ENCODE measurements around the gene PLEKHN1. TPM values are rescaled to one million over a fixed set of nuclear protein-coding genes. Genes with fewer than 3 reads are reported as not detected.

The PLEKHN1 gene
- total and polyA plus RNA-seq, 2 experiments from 2014 or later: 1.7 to 2.1 TPM

- no peaks in the 10 kb centered on the region for H4K20me1 ChIP-seq (ENCODE audit: insufficient read depth)
- H2AFZ ChIP-seq: peak overlapping the region; percentile 60; the same call in 1 of the 2 replicates
- WGBS, 2 experiments (ENCODE audit: low coverage in 1 of 2, low lambda C conversion rate in 2 of 2, missing lambda C conversion rate in 2 of 2): 5 to 8% methylated on average over 18 to 58 of the region's 58 CpGs
- H3K4me3 ChIP-seq: peak overlapping the region; percentile 71
- in situ Hi-C loops (cut with MboI): no loop called here
- H3K9me2 ChIP-seq (ENCODE audit: insufficient read depth): no peaks in the 10 kb centered on the region
- H3K36me3 ChIP-seq (ENCODE audit: low read depth): no peaks in the 10 kb centered on the region
- peak overlapping the region; percentile 53 for H3K4me2 ChIP-seq (ENCODE audit: unreplicated experiment)
- H3K27me3 ChIP-seq (replicated peaks; ENCODE audit: insufficient read depth): peaks cover 2% of the 10 kb centered on the region; the same call in 1 of the 2 replicates
- peak overlapping the region; percentile 92 for H3K9ac ChIP-seq
- no peaks in the 10 kb centered on the region for H3F3A ChIP-seq (ENCODE audit: insufficient read depth)
- H3K4me1 ChIP-seq (ENCODE audit: insufficient read depth): no peaks in the 10 kb centered on the region; the same call in 1 of the 2 replicates
- H3K27ac ChIP-seq: peak overlapping the region; percentile 56
- no peak for TF ChIP-seq EZH2phosphoT487 (IDR thresholded peaks at IDR 0.05; ENCODE audit: insufficient read depth, low read depth)
- TF ChIP-seq EZH2 (IDR thresholded peaks at IDR 0.05; ENCODE audit: insufficient read depth, poor library complexity, severe bottlenecking): no peak
- no peak for DNase-seq
- H3K79me2 ChIP-seq (ENCODE audit: insufficient read depth): no peaks in the 10 kb centered on the region
- H3K9me3 ChIP-seq (ENCODE audit: low read depth): no peaks in the 10 kb centered on the region
Measured at GRCh38 chr1:1001057-1001783, 34.9 kb downstream of the PLEKHN1 start.

DNA sequence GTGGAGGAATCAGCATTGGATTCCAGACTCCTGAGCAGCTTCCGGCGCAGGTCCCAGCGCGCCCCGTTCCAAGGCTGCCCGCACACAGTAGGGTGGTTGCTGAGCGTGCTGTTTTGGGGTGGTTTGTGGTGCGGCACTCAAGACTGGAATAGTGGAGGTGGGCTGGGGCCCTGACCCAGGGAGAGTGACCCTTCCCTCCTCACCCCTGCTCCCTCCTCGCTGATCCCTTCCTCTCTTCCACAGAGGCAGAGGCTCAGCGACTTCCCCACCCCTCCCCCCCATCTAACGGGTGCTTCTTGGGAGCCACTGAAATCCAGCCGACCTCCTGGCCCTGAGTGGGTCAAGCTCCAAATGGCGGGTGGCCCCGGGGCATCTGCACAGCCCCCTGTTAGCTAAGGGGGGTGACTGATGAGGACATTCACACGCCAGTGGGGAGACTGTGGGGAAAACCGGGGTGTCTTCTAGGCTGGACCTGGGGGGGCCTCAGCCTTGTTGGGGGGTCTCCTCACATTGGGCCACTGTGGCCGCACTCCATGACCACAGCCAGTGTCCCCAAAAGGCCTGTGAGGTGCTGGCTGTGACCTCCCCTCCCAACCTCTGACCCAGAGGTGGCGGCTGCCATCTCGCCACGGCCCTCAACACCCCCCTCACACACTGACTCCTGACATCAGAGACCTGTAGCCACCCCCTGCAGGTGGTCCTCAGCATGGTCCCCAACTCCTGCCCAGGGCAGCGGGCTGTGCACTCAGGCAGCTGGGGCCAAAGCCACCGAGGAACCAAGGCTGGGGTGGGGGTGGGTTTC is 37.5 kb downstream of the PLEKHN1 start:
- no peaks in the 10 kb centered on the region for H3K36me3 ChIP-seq (ENCODE audit: low read depth)
- H3K79me2 ChIP-seq (ENCODE audit: insufficient read depth): no peaks in the 10 kb centered on the region
- H3K9me2 ChIP-seq (ENCODE audit: insufficient read depth): no peaks in the 10 kb centered on the region
- DNase-seq: no peak
- no peak for TF ChIP-seq EZH2 (IDR thresholded peaks at IDR 0.05; ENCODE audit: insufficient read depth, poor library complexity, severe bottlenecking)
- TF ChIP-seq EZH2phosphoT487 (IDR thresholded peaks at IDR 0.05; ENCODE audit: insufficient read depth, low read depth): no peak
- H3K27me3 ChIP-seq (replicated peaks; ENCODE audit: insufficient read depth): no peaks in the 10 kb centered on the region
- no peak overlapping the region for H3K27ac ChIP-seq
- no peak overlapping the region for H3K4me3 ChIP-seq
- H3K4me1 ChIP-seq (ENCODE audit: insufficient read depth): no peaks in the 10 kb centered on the region; the same call in 1 of the 2 replicates
- H3K9me3 ChIP-seq (ENCODE audit: low read depth): no peaks in the 10 kb centered on the region
- H2AFZ ChIP-seq: no peak overlapping the region
- no peak overlapping the region for H3K9ac ChIP-seq
- H3F3A ChIP-seq (ENCODE audit: insufficient read depth): no peaks in the 10 kb centered on the region
- H4K20me1 ChIP-seq (ENCODE audit: insufficient read depth): no peaks in the 10 kb centered on the region
- WGBS, 2 experiments (ENCODE audit: low coverage in 1 of 2, low lambda C conversion rate in 2 of 2, missing lambda C conversion rate in 2 of 2): 80 to 85% methylated on average over 20 to 22 of the region's 22 CpGs
- H3K4me2 ChIP-seq (ENCODE audit: unreplicated experiment): no peak overlapping the region
- in situ Hi-C loops (cut with MboI): no loop called here

DNA sequence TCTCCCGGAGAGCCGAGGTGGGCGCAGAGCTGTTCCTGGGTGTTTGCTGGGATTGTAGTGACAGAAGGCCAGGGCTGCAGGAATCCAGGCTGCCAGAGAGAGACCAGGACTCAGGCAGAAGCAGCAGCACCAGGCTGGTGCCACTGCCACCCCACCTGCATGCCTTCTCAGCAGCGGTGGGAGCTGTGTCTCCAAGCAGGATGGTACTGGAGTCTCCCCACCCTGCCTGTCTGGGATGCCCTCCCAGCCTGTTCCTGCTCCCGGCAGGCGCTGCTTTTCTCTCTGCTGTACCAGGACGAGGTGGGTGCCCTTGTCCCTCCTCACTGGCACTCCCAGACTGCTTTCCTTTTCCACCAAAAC is 38.1 kb downstream of the PLEKHN1 start:
- Histone ChIP-seq H3K9ac (no peak overlapping the region), H2AFZ (no peak overlapping the region), H3K36me3 (ENCODE audit: low read depth) (no peaks in the 10 kb centered on the region), H3K4me3 (no peak overlapping the region), H3K9me3 (ENCODE audit: low read depth) (no peaks in the 10 kb centered on the region), H4K20me1 (ENCODE audit: insufficient read depth) (no peaks in the 10 kb centered on the region), H3K4me2 (ENCODE audit: unreplicated experiment) (no peak overlapping the region), H3K27ac (no peak overlapping the region), H3F3A (ENCODE audit: insufficient read depth) (no peaks in the 10 kb centered on the region), H3K9me2 (ENCODE audit: insufficient read depth) (no peaks in the 10 kb centered on the region), H3K4me1 (ENCODE audit: insufficient read depth) (no peaks in the 10 kb centered on the region; the same call in 1 of the 2 replicates), H3K79me2 (ENCODE audit: insufficient read depth) (no peaks in the 10 kb centered on the region), H3K27me3 (replicated peaks; ENCODE audit: insufficient read depth) (no peaks in the 10 kb centered on the region)
- DNase-seq: no peak
- no peak for TF ChIP-seq EZH2phosphoT487 (IDR thresholded peaks at IDR 0.05; ENCODE audit: insufficient read depth, low read depth)
- no peak for TF ChIP-seq EZH2 (IDR thresholded peaks at IDR 0.05; ENCODE audit: insufficient read depth, poor library complexity, severe bottlenecking)
- 44 to 47% methylated on average over 7 of the region's 7 CpGs for WGBS, 2 experiments (ENCODE audit: low coverage in 1 of 2, low lambda C conversion rate in 2 of 2, missing lambda C conversion rate in 2 of 2)
- in situ Hi-C loops (cut with MboI): no loop called here

DNA sequence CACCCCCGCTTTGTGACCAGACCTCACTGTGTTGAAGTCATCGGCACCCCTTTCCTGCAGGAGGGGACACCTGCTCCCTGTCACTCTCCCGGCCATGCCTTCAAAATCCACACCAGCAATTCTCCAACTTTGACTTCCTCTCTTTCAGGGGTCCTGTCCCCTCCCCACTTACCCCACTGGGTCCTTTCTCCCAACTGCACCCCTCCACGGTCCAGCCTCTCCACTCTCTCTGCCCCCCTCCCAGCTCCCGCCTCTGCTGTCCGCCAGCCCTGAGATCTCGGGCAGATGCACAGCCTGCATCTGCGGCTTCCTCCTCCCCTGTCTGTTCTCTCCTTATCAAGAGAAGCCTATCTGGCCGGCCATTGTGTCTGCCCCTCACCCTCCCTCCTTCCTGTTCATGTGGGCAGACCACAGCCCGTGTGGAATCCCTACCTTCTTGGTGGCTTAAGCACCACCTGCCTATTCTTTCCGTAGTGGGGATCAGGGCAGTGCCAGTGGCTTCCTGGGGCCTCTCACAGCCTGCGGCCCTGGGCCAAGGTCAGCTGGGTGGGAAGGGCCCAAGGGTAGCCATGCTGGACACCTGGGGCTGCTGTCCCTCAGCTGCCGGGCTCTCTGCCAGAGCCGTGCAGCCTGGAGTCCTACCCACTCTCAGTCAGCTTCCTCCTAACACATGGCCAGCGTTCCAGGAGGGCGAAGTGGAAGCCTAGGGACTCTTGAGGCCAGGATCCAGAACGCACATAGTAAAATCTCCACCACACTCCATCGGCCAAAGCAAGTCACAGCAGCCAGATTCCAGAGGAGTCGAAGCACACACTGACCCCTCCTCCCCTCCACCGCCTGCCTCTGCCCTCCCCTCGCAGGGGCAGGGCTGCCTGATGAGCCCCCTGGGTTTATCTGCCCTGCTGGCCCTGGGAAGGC is 38.8 kb downstream of the PLEKHN1 start:
- TF ChIP-seq EZH2phosphoT487 (IDR thresholded peaks at IDR 0.05; ENCODE audit: insufficient read depth, low read depth): no peak
- TF ChIP-seq EZH2 (IDR thresholded peaks at IDR 0.05; ENCODE audit: insufficient read depth, poor library complexity, severe bottlenecking): no peak
- no peak overlapping the region for H3K4me2 ChIP-seq (ENCODE audit: unreplicated experiment)
- H4K20me1 ChIP-seq (ENCODE audit: insufficient read depth): no peaks in the 10 kb centered on the region

More for the DNA sequence above, 38.8 kb downstream of the PLEKHN1 start:
- peak; percentile 62 for DNase-seq
- H3K9ac ChIP-seq: no peak overlapping the region
- no peak overlapping the region for H2AFZ ChIP-seq
- in situ Hi-C loops (cut with MboI): no loop called here
- no peaks in the 10 kb centered on the region for H3K79me2 ChIP-seq (ENCODE audit: insufficient read depth)
- H3K4me1 ChIP-seq (ENCODE audit: insufficient read depth): no peaks in the 10 kb centered on the region; the same call in 1 of the 2 replicates
- H3K27me3 ChIP-seq (replicated peaks; ENCODE audit: insufficient read depth): no peaks in the 10 kb centered on the region
- H3K9me2 ChIP-seq (ENCODE audit: insufficient read depth): no peaks in the 10 kb centered on the region
- 28% methylated on average over 21 of the region's 21 CpGs for WGBS, 2 experiments (ENCODE audit: low coverage in 1 of 2, low lambda C conversion rate in 2 of 2, missing lambda C conversion rate in 2 of 2)
- H3K9me3 ChIP-seq (ENCODE audit: low read depth): no peaks in the 10 kb centered on the region
- no peak overlapping the region for H3K4me3 ChIP-seq
- no peak overlapping the region for H3K27ac ChIP-seq
- H3F3A ChIP-seq (ENCODE audit: insufficient read depth): no peaks in the 10 kb centered on the region
- H3K36me3 ChIP-seq (ENCODE audit: low read depth): no peaks in the 10 kb centered on the region
